ENCODE measurements around the gene WDR44.
A peak's percentile ranks its signal among the peaks of the same experiment; 100 is the strongest.
"Not testable (repeated sequence)": the region's sequence is repeated elsewhere in the genome, so short reads cannot be mapped to it uniquely, and the experiment has no call there.

WDR44 gene

DNA sequence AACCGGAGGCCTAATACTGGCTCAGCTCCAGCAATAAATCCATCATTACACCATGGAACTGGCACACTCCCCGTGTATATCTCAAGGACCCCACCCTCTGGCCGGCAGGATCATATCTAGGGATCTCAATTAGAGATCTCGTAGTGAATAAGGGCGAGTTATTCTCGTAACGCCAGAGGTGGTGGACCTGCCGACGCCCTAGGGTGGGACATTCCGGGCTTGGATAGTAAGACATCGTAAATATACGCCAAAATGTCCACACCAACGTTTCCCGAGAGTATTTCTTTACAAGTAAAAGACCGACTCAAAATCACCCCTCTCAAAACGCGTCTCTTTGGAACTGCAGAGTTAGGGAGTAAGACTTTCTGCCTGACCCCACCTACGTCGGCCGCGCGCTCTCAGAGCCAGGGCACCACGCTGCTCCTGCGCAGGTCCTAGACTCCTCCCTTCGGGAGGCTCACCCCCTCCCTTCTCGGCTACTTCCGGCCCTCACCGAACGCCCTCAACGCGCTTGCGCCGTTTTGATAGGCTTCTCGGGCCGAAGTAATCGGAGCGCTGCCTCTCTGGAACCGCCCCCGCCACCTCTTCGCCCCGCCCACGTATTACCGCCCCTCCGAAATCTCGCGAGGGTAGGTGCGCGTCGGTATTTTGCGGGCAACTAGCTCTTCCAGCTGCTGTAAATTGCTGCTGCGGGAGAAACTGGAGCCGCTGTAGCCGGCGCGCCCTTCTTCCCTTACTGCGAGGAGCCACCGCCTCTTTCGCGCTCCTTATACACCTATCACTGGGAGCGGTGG lies at the start of gene WDR44:
Gene WDR44 (plus strand): TSS at position 643 of the 794 bp plus-strand sequence. CDS start 398 bp downstream, outside the sequence.
- peak; percentile 81 to 84 for DNase-seq (ENCODE audit: low read depth in 2 of 2)

- DNase-seq (ENCODE audit: low read depth in 2 of 2): not testable (repeated sequence)
Measured at GRCh38 chrX:118305827-118306226, 40.1 kb upstream of the WDR44 start.

DNA sequence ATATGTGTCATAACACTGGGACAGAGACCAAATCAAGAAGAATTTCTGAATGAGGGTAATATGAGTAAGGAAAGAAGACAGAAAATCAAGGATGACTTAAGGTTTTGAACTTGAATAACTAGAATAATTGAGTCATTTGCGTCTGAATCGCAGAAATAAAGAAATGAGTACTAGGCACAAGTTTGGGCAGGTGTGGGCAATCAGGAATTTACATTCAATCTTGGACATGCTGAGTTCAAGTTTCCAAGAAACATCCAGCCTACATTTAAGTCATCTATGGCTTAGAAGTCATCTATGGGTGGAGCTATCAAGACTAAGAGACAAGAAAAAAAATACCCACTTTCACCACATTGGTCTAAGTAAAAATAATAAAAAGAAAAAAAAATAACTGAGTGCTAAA lies 30.4 kb upstream of the WDR44 start:
- no peak for DNase-seq (ENCODE audit: low read depth in 2 of 2)

- no peak for DNase-seq (ENCODE audit: low read depth in 2 of 2)
Measured at GRCh38 chrX:118324588-118324987, 21.3 kb upstream of the WDR44 start.

DNA sequence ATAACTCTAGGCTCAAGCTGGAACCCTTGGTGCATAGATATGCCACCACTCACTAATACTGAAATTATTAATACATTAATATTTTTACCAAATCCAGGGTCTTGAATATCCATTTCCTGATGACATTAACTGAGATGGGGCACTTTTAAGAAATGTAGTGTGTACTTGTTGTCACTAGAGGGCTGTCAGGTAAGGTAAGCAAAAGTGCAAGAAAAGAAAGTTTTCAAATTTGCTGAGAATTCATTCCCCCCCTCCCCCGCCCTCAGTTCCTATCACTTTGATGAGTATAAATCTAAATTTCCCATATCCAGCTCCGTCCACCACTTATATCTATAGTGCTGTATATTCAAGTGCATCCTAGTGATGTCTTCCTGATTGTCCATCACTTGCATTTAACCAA lies 20.5 kb upstream of the WDR44 start:
- no peak for DNase-seq (ENCODE audit: low read depth in 2 of 2)

GRCh38 chrX:118329175-118329574 lies 16.7 kb upstream of the WDR44 start:
- DNase-seq (ENCODE audit: low read depth in 2 of 2): no peak

GRCh38 chrX:118337687-118338086 lies 8.2 kb upstream of the WDR44 start:
- DNase-seq (ENCODE audit: low read depth in 2 of 2): no peak

DNA sequence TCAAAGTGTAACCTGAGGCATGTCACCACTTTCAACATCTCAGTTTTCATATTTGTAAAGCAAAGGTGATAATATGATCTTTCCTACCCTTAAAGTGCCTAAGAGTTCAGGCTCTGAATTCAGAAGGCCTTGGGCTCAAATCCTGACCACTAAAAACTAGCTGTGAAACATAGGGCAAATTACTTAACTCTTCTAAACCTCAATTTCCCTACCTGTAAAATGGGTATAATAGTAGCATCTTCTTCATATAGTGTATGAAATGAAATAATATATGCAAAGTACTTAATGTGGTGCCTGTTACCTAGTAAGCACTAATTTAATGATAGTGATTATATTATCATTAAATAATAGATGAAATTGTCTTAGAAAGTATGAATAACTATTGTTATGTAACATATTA lies 7.0 kb upstream of the WDR44 start:
- no peak for DNase-seq (ENCODE audit: low read depth in 2 of 2)

- no peak for DNase-seq (ENCODE audit: low read depth in 2 of 2)
Measured at GRCh38 chrX:118345045-118345463, 852 bp upstream of the WDR44 start.

DNA sequence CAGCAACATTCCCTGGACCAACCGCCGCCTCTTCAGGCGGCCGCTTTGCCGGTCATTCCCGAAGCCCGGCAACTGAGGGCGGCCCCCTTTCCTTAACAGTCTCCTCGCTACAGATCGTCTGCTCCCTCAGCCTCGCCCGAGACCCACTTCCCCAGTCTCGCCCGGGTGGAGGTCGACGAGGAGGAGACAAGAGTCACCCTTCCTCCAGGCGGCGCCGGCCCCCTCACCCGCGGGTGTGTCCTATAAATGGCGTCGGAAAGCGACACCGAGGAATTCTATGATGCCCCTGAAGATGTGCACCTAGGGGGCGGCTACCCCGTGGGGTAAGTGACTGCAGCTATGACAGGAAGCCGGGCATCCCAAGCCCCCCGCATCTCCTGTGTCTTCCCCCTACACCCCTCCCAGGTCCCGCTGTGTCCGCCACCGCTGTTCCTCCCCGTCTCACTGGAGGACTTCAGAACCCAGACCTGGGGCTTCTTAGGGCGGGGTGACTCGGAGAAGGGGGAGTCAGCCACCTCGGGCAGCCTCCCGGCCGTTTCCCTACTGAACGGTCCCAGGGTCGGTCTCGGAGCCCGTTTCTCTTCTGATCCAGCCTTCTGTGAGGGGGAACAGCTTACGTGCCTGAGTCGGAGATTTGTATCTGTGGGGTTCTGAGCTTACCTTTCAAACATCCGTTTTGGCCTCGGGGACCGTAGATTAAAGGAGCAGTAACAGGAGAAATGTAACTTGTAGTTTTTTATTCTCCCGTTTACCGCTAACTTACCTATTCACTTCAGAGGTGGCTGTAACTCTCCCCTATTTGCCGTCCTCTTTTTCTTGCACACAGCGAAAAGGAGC lies 570 bp downstream of the WDR44 start:
- DNase-seq (ENCODE audit: low read depth in 2 of 2): peak; percentile 18 to 23

GRCh38 chrX:118347131-118347530 lies 1.2 kb downstream of the WDR44 start:
- DNase-seq (ENCODE audit: low read depth in 2 of 2): no peak

GRCh38 chrX:118347736-118348135 lies 1.8 kb downstream of the WDR44 start:
- no peak for DNase-seq (ENCODE audit: low read depth in 2 of 2)

GRCh38 chrX:118348186-118348810 lies 2.4 kb downstream of the WDR44 start:
- no peak for DNase-seq (ENCODE audit: low read depth in 2 of 2)

GRCh38 chrX:118349188-118349587 lies 3.3 kb downstream of the WDR44 start:
- no peak for DNase-seq (ENCODE audit: low read depth in 2 of 2)

- DNase-seq (ENCODE audit: low read depth in 2 of 2): no peak
Measured at GRCh38 chrX:118350221-118350620, 4.3 kb downstream of the WDR44 start.

GRCh38 chrX:118350706-118351105 lies 4.8 kb downstream of the WDR44 start:
- no peak for DNase-seq (ENCODE audit: low read depth in 2 of 2)

DNA sequence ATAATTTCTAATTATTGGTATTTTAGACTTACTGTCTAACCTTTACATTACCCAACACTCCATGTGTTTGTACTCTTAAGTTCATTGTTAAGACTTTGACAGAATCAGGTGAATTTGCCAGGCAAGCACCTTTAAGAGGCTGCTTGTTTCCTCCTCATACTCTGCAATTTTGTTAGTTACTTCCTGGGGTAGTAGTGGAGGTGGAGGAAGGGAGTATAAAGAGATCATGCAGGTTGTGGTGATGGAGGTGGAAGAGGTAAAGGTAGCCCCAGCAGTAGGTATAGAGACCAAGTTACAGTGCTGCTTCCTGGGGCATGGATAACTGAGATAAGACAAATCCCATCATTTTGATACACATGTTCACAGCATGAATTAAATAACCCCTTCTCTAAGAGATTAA lies 6.7 kb downstream of the WDR44 start:
- DNase-seq (ENCODE audit: low read depth in 2 of 2): no peak

- DNase-seq (ENCODE audit: low read depth in 2 of 2): no peak
Measured at GRCh38 chrX:118353081-118353850, 7.4 kb downstream of the WDR44 start.

- DNase-seq (ENCODE audit: low read depth in 2 of 2): no peak
Measured at GRCh38 chrX:118355225-118355920, 9.5 kb downstream of the WDR44 start.

- no peak for DNase-seq (ENCODE audit: low read depth in 2 of 2)
Measured at GRCh38 chrX:118356154-118356701, 10.3 kb downstream of the WDR44 start.

All from stimulated activated CD4-positive, alpha-beta T cell treated with anti-CD3 and anti-CD28 coated beads, Interleukin-4, amount 100 ng/mL, for 48 hours (primary cell).